GM19240 (cell line): ENCODE results near the gene NAALADL2.

Experiments
- DNase-seq: peaks from one replicate; pipeline ENCODE4 v3.0.0; 2011; ENCODE audit warnings: low spot score; ENCODE audit not compliant: insufficient read length

NAALADL2 gene

GRCh38 chr3:174884776-174885568, 25.8 kb downstream of the NAALADL2 start:
- DNase-seq = no peak

GRCh38 chr3:174891524-174892203, 32.5 kb downstream of the NAALADL2 start:
- no peak for DNase-seq

DNA sequence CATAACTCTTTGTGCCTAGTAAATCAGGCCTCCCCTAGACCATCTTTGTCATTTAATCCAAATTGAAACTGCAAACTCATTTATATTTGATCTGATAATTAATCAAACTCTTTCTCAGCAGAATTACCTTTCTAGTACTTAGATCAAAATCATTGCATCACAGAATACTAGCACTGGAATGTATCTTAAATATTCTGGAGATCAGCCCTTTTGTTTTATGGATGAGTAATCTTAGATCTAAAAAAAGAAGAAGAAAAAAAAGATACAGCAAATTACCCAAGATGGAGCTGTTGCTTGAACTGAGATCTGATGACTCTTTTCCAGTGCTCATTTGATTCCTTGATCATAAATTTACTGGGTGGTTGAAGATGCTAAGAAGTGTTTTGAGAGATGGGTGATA, 47.9 kb downstream of the NAALADL2 start:
- DNase-seq = no peak

DNA sequence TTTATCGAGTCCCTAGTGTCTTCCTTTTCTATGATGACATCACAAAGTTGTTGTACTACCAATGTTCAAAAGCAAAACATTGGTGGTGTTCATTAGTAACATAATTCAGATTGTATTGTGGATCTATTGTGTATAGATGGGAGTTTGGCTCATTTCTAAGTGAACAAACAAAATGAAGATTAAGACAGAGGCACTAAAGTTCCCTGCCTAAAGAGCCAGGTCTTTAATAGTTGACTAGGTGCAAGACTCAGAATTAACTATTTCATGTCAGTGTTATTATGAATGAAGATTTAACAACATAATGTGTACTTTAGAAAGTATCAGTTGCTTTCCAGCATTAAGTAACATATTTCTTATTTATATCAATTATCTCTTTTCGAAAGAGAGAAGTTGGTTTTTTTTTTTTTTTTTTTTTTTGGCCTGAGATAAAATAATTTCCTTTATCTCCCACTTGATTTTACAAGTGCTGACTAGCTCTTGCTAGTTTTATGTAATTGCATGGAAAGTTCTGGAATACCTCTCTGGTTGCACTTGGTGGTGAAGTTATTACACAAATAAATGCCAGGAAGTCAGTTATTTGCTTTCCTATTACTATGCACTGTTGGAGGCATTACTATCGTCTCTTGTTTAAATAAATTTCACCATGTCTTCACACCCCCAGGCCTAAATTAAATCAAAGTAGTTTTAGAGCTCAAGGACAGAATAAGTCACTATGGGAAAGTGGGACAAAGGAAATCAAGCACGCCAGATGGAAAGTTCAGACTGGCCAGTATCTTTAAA, 48.7 kb downstream of the NAALADL2 start:
- no peak for DNase-seq

DNA sequence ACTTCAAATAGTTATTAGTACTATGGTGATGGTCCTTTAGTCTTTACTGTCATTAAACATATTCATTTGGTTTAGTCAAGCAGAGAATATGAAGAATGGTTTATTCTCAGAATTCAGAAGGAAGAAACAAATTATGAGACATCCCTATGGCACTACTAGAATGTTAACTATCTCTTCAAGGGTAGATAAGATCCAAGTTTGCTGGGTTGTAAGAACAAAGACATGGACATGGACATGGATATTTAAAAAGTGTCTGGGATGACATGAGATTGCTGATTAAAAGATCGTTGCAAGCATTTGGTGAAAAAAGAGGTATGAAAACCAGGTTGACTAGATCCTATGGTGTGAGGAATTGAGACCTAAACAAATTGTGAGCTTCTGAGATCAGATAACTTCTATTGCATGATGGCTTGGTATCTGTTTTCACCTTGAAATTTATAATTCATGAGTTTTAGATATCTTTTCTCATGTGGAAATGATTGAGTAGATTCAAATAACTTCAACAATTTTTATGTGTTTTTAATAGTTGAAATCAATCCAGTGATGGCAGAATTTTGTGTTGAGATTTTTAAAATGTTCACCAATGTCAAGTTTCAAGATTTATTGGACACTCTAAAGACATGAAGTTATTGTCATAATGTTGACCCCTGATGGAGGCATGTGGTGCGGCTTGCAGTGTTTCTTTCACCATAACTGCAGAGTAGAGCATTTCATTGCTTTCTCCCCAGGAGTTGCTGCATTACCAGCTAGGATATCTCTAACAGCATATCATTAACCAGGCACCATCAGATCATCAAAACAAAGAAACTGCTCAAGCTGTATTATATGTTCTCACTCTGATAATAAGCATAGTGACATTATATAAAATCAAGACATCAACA, 72.6 kb downstream of the NAALADL2 start:
- no peak for DNase-seq

DNA sequence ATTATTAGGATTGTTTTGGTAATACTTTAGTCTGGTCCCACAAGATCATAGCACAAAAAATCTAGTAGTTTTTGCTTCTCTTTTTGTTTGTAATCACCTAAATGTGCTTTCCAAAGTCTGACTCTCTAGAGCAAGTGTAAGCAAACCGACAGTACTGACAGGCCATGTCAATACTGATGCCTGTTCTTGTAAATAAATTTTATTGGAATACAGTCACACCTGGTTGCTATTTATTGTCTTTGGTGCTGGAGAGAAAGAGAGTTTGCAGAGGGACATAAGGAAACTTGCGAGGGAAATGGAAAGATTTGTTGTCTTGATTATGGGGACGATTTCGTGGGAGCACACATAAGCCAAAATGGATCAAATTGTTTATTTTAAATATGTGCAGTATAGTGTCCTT, 77.5 kb downstream of the NAALADL2 start:
- DNase-seq = no peak

DNA sequence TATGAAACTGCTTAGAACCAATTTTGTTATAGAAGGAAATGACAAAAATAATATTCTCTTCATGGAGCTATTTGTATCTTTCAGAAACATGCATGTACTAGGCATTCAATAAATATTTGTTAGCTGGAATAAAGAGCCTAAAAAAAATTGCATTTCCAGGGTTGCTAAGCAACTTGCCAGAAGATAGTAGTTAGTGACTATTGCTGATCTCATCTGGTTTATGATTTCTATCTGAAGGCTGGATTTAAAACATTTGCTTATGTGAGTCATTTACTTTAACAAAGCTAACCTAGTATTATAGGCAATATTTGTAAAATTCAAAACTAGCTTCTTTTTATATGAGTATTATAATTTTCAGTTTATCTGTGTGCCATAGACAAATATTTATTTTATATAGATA, 78.3 kb downstream of the NAALADL2 start:
- DNase-seq = no peak

DNA sequence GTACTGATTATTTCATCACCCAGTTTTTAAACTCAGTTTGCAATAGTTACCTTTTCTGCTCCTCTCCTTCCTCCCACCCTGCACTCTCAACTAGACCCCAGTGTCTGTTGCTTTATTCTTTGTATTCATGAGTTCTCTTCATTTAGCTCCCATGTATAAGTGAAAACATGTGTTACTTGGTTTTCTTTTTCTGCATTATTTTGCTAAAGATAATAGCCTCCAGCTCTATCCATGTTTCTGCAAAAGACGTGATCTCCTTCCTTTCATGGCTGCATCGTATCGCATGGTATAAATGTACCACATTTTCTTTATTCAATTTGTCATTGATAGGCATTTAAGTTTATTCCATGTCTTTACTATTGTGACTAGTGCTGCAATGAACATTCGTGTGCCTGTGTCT, 79.0 kb downstream of the NAALADL2 start:
- no peak for DNase-seq

- DNase-seq = no peak
Observed at GRCh38 chr3:174940151-174940550, 81.0 kb downstream of the NAALADL2 start.

- no peak for DNase-seq
Observed at GRCh38 chr3:174945276-174945675, 86.1 kb downstream of the NAALADL2 start.

- DNase-seq = no peak
Observed at GRCh38 chr3:174945951-174946350, 86.8 kb downstream of the NAALADL2 start.

DNA sequence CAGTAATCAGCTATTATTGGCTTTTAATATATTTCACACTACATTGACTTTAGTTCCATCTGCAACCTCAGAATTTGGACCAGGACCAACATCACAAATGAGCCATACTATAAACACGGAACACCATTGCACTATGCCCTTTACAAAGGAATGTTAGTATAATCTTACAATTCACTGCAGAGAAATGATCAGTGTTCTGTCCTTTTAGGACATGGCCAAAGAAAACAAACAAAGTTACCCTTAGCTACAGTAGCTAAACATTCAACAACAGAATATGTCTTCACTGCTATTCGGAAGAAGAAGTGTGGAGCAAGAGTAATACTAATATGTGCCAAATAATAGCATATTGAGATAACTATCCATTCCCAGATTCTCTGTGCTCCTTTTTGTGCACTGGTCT, 90.4 kb downstream of the NAALADL2 start:
- DNase-seq = no peak

- DNase-seq = no peak
Observed at GRCh38 chr3:174951034-174951433, 91.9 kb downstream of the NAALADL2 start.

DNA sequence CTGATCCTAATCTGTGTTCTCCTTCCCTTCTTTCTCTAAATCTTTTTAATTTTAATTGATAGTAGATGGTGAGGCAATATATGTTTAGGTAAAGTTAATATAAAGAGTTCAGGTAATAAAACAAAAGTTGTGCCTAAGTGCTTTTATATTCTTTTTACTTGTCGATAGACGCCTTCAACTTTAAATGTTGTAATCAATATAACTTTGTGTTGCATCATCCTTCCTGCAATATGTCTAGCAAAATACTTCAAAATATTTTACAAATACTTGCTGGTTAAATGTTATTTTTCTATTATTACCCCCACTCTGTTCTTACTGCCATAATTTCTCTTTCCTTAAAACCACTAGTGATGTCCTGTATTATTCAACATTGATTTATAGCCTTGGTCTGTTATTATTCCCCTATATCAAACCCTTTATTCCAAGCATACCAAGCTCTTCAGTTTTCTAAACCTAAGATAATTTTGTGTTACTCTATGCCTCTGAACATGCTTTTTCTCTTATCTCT, 92.4 kb downstream of the NAALADL2 start:
- no peak for DNase-seq

DNA sequence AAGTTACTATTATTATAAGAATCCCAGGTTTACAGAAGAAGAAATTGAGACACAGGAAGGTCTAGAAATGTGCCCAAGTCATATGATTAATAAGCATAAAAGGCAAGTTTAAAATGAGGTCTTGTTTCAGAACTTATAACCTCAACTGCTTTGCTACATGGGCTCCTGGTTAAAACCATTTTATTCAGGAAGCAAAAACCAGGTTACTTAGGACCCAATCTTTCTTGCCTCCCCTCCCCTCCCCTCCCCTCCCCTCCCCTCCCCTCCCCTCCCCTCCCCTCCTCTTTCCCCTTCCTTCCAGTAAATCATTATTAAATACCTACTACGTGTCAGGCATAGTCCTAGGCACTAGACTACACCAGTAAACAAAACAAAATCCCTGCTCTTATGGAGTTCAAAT, 93.9 kb downstream of the NAALADL2 start:
- DNase-seq = no peak

DNA sequence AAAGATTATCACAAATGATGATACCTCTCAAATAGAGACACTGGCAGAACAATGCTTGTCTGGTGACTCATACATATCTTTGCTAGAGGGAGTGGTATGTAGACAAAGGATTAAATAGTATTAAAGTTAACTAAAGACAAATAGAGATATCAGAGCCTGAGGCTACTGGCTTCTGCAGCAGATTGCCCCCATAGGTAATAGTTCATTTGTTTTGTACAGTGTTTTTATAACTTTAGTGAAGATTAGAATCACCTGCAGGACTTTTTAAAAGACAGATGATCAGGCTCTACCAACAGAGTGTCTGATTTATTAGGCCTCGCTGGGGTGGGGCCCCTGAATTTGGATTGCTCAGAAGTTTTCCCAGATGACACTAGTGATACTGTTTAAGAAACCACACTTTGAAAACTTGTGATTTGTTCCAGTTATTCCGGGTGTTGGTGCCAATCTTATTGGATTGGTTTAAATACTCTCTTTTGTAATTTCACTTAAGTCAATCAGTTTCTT, 96.4 kb downstream of the NAALADL2 start:
- DNase-seq = no peak

DNA sequence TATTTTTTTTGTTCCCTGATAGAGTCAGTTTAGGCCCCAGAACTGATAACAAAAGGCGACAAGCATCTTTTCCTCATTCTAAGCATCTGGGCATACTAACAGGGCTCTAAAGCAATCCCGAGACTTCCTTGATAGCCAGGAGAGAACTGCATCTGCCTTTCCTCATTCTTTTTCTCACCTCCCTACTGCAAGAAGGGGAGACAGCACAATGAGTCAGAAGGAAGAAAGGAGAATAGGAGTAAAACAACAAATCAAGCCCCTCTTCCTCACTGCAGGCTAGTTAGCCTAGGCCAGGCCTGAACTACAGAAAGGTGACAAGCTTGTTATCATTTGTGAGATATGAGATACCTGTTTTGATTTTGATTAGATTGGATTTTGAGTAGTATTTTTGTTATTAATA, 97.9 kb downstream of the NAALADL2 start:
- no peak for DNase-seq

GRCh38 chr3:174957551-174958001, 98.4 kb downstream of the NAALADL2 start:
- DNase-seq = no peak

DNA sequence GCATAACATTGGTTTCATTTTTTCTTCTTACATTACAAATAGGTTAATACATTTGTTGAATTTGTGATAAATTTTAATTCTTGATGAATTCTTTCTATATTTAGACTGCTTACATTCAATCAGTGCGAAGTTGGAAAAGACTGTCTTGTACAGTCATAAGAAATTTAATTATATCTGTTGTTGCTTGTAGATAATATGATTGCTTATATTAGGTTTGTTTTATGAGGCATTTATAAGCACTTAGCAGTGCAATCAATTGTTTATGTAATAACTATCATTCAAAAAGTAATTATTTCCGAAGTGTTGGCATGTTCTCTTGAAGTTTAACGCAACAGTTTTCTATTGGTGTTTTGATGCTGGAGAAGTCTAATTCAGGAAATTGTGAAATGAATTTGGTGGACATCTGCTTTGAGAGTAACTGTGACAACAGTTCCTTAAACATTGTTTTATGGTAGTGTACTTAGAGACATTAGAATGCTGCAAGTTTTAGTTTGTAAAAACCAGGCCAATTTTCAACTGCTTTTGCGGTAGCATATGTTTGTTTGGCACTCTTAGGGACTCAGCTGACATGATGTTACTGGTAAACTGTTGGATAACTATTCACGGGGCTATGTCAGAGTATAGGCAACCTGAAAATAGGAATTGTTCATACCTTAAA, 99.7 kb downstream of the NAALADL2 start:
- no peak for DNase-seq

- DNase-seq = no peak
Observed at GRCh38 chr3:174959556-174960065, 100.5 kb downstream of the NAALADL2 start.
